Hippocampal formation (tissue), 2 donors: ENCODE measurements around the gene ZNF574.
"Not testable (repeated sequence)": the region's sequence is repeated elsewhere in the genome, so short reads cannot be mapped to it uniquely, and the experiment has no call there.

Source experiments
- DNase-seq, 2 donors: peaks; one replicate each; lab custom pipeline; 2025; lab: John Stamatoyannopoulos, UW

Gene ZNF574

GRCh38 chr19:42075616-42076379 lies at the start of gene ZNF574:
TSS of gene ZNF574 (plus strand) at chr19:42076166. CDS start at chr19:42078607, 2,441 bp downstream.
- DNase-seq: peak; percentile 97 to 99

- no peak for DNase-seq
Measured at GRCh38 chr19:42028304-42029216, 47.4 kb upstream of the ZNF574 start.

- DNase-seq: no peak
Measured at GRCh38 chr19:42030645-42031440, 45.1 kb upstream of the ZNF574 start.

DNA sequence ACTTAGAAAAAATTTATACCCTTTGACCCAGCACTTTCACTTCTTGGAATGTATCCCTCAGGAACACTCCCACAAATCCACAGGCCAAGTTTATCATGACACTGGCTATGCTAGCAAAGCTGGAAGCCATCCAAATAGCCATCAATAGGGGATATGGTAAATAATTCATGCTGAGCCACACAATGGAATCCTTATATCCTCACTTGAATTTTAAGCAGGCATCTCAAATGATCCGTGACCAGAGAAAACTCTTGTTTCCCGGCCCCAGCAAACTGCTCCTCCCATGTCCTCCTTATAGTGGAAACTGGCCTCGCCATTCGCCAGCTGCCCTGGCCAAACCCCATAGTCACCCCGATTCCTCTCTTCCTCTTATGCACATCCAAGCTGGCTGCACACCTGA lies 43.5 kb upstream of the ZNF574 start:
- no peak for DNase-seq

GRCh38 chr19:42033413-42033812 lies 42.6 kb upstream of the ZNF574 start:
- DNase-seq: no peak

- peak; percentile 27 to 33 for DNase-seq
Measured at GRCh38 chr19:42034640-42035391, 41.1 kb upstream of the ZNF574 start.

DNA sequence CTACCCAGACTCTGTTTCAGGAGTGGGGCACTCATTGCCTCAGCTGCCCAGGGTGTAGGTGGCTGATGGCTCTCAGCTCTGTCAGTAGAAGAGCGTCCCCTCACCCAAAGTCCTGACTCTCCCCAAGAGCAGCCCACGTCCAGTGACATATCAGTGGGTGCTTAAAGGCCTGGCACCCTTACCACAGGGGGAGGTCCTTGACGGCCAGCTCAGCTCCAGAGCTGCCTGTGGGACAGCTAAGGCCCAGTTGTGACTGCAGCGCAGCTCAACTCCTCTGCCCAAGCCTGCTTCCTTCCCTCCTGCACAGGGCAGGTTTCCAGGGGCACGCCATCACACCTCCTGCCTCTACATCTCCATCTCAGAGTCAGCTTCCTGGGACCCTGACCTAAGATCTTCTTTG lies 38.3 kb upstream of the ZNF574 start:
- DNase-seq: no peak

GRCh38 chr19:42038666-42039065 lies 37.3 kb upstream of the ZNF574 start:
- no peak for DNase-seq

- no peak for DNase-seq
Measured at GRCh38 chr19:42040031-42040430, 35.9 kb upstream of the ZNF574 start.

GRCh38 chr19:42040491-42040890 lies 35.5 kb upstream of the ZNF574 start:
- not testable (repeated sequence) for DNase-seq

- peak in 1 of 2 donors; percentile 53 for DNase-seq
Measured at GRCh38 chr19:42042455-42043170, 33.4 kb upstream of the ZNF574 start.

GRCh38 chr19:42045575-42045974 lies 30.4 kb upstream of the ZNF574 start:
- no peak for DNase-seq

DNA sequence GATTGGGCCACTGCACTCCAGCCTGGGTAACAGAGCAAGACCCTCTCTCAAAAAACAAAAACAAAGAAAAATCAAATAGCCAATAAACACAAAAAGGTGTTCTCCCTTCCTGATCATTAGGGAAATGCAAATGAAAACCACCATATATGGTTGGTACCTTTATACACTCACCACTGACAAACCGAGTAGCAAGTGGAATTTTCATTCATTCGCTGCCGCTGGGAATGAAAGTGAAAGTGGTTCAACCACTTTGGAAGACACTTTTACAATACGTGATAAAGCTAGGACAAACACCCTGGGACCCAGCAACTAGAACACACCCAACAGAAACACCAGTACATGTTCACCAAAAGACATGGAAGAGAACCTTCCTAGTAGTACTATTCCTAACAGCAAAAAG lies 27.0 kb upstream of the ZNF574 start:
- DNase-seq: no peak

DNA sequence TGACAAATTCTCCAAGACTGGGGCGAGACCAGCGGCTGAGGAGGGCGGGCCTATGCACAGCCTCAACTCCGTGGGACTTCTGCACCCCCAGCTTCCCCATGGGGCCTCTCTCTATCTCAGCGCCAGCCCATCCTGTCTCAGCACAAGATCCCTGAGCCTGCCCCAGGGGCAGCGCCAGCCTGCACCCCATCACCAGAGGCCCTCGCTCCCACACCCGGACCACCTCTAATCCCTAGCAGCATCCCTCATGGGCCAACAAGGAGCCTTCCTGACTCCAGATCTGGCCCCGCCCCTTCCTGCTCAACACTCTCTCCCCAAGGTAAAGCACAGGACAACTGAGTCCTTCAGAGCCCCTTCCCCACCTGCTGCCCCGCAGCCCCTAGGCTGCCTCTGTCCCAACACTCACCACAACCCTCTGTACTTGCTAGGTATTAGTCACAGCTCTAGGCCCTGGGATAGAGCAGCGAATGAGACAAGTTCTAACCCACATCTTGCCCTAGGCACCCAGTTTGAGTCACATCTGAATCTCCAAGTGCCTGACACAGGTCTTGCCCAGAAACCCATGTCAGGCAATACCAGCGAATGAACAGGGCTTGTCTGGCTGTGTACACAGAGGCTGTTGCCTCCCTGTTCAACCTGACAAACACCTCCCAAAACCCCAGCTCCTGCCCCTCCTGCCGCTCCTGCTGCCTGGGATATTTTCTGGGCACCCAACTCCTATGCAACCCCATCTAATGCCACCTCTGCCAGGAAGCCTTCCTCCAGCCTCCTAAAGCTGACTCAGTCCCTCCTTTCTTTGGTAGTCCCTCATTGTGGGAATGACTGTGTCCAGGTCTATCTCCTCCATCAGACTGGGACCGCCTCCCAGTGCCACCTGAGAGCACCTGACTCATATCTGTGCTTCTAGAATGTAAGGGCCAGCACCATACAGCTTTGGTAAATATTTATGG lies 24.5 kb upstream of the ZNF574 start:
- no peak for DNase-seq

- no peak for DNase-seq
Measured at GRCh38 chr19:42052241-42052863, 23.6 kb upstream of the ZNF574 start.

- DNase-seq: no peak
Measured at GRCh38 chr19:42053037-42053935, 22.7 kb upstream of the ZNF574 start.

DNA sequence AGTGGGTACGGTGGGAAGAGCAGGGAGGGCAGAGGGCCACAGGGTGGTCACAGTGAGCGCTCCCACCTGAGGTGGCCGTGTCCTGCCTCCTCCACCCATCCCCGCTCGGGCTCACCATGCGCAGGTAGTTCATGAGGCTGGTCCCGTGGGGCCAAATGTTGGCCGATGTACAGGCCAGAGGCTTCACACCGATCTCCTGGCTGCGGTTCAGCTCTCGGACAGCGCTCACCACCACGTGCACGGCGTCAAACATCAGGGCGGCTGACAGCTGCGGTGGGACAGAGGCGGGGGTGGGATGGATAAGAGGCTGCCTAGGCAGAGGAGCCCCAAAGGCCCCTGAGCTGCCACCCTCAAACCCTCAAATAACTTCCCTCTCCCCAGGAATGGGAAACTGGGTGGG lies 21.8 kb upstream of the ZNF574 start:
- no peak for DNase-seq

GRCh38 chr19:42057846-42058245 lies 18.1 kb upstream of the ZNF574 start:
- DNase-seq: no peak
